ENCODE data around the gene HMX1.

HMX1 gene

GRCh38 chr4:8867624-8868320 lies 3.9 kb downstream of the HMX1 start:
- FAIRE-seq, result no peak

- no peak for FAIRE-seq
These were observed 4.6 kb downstream of the HMX1 start for GRCh38 chr4:8866828-8867623.

GRCh38 chr4:8866421-8866820 lies 5.2 kb downstream of the HMX1 start:
- FAIRE-seq, result no peak

- FAIRE-seq, result no peak
These were observed 5.8 kb downstream of the HMX1 start for GRCh38 chr4:8865681-8866310.

- FAIRE-seq, result no peak
These were observed 6.5 kb downstream of the HMX1 start for GRCh38 chr4:8864912-8865680.

GRCh38 chr4:8863686-8864682 lies 7.7 kb downstream of the HMX1 start:
- no peak for FAIRE-seq

GRCh38 chr4:8862800-8863685 lies 8.6 kb downstream of the HMX1 start:
- FAIRE-seq, result no peak

- no peak for FAIRE-seq
These were observed 9.3 kb downstream of the HMX1 start for GRCh38 chr4:8862334-8862733.

- FAIRE-seq, result no peak
These were observed 9.9 kb downstream of the HMX1 start for GRCh38 chr4:8861576-8862295.

- FAIRE-seq, result no peak
These were observed 10.6 kb downstream of the HMX1 start for GRCh38 chr4:8860892-8861575.

GRCh38 chr4:8860096-8860891 lies 11.3 kb downstream of the HMX1 start:
- no peak for FAIRE-seq

- no peak for FAIRE-seq
These were observed 12.0 kb downstream of the HMX1 start for GRCh38 chr4:8859550-8860095.

GRCh38 chr4:8858701-8859210 lies 12.9 kb downstream of the HMX1 start:
- no peak for FAIRE-seq

GRCh38 chr4:8857766-8858700 lies 13.6 kb downstream of the HMX1 start:
- FAIRE-seq, result no peak

GRCh38 chr4:8856835-8857621 lies 14.6 kb downstream of the HMX1 start:
- FAIRE-seq, result no peak

GRCh38 chr4:8855818-8856245 lies 15.8 kb downstream of the HMX1 start:
- FAIRE-seq, result no peak

All from A204.1 (cell line).